ENCODE measurements around the gene EXOSC10. TPM values are rescaled to one million over a fixed set of nuclear protein-coding genes. Genes with fewer than 3 reads are reported as not detected.
A peak's percentile ranks its signal among the peaks of the same experiment; 100 is the strongest.
"Not testable (repeated sequence)": the region's sequence is repeated elsewhere in the genome, so short reads cannot be mapped to it uniquely, and the experiment has no call there.

EXOSC10 gene
- total RNA-seq, 2 experiments from 2014 or later, result 103 to 104 TPM

DNA sequence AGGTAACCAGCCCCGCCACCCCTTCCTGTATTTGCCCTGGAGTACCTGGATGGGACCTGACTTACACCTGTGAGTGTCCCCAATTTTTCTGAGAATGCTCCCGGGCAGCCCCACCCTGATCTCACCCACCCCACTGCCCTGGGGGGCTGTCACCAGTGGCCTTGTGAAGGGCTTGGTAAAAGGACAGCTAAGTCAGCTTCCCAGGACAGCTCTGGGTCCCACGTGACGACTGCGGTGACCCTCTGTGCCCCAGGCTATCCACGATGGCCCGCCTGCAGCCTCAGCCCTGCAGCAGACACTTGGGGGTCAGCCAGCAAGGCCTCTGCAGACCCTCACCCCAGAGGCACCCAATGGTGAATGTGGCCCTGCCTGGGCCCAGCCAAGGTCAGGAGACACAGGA is 45.5 kb downstream of the EXOSC10 start:
- no peak for ATAC-seq
- Mint-ChIP-seq H3K27me3 (no peaks in the 10 kb centered on the region), H3K4me3 (no peak overlapping the region), H3K36me3 (peaks cover 9% of the 10 kb centered on the region), H3K9me3 (ENCODE audit: low read depth) (no peaks in the 10 kb centered on the region), H3K27ac (no peak overlapping the region), H3K4me1 (peaks cover 32% of the 10 kb centered on the region)
- CTCF ChIA-PET, result interaction anchor here (0.6 kb wide), 1 partner anchor 16 kb away, joined by 3 read pairs; no protein-coding TSS in a partner anchor
- DNase-seq, result no peak

DNA sequence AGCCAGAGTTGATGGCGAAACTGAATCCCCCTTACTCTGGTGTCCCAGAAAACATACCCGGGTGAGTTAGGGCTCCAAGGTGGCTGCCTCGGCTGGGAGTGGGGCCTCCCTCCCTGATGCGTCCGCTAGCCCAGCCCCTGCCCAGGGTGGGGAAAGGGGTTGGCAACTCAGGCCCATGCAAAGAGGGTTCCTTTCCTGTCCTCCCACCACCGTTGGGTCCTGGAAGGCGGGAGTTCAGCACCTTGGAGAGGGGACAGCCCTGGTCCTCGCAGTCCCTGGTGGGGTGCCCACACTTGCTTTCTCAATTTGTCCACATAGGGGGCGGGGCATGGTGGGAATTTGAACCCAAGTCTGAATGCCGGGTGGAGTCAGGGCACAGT is 45.9 kb downstream of the EXOSC10 start:
- H3K4me1 Mint-ChIP-seq, result peaks cover 28% of the 10 kb centered on the region
- no peaks in the 10 kb centered on the region for H3K9me3 Mint-ChIP-seq (ENCODE audit: low read depth)
- CTCF ChIA-PET, result interaction anchor here (0.6 to 1.0 kb wide), 2 partner anchors 16 to 185 kb away, joined by 3 read pairs; no protein-coding TSS in a partner anchor
- peak; percentile 49 for DNase-seq
- ATAC-seq, result no peak
- H3K27ac Mint-ChIP-seq, result no peak overlapping the region
- no peak overlapping the region for H3K4me3 Mint-ChIP-seq
- no peaks in the 10 kb centered on the region for H3K27me3 Mint-ChIP-seq
- H3K36me3 Mint-ChIP-seq, result peaks cover 9% of the 10 kb centered on the region

DNA sequence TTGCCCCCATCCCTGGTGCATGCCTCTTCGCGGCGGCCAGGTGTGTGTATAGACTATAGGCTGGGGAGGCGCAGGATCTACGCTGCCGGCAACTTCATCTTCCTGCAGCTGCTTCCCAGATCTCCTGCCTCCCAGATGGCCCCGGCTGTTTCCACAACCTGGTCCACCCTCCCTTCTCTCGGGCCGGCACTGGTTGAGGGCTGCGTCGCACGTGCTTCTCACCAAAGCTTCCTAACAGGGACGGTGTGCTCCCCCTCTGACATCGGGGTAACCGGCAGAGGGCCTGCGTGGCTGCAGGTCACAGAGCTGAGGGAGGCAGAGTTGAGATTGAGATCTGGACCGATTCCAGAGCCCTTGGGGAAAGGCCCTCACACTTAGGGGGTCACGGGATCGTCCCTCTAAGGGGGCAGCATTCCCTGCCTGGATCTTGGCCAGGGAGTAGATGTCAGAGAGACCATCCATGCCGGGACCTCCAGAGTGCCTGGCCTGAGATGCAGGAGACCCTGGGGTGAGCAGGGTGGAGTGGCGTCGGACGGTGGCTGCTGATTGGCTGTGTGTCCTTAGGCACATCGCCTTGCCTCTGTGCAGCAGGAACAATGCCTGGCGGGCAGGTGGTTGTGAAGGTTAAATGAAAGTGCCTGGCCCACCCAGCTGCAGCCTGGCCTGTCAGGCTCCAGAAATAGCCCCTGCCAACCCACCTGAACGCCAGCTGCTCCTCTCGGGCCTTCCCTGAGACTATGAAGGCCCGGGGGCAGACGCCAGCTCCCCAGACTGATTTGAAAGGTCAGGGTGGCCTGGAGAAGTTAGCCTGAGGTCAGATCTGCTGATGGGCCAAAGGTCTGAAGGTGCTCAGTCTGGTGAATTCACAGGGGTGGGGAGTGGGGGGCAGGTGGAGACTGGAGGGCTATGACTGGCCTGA is 46.6 kb downstream of the EXOSC10 start:
- Mint-ChIP-seq H3K27me3 (no peaks in the 10 kb centered on the region), H3K9me3 (ENCODE audit: low read depth) (no peaks in the 10 kb centered on the region), H3K4me3 (no peak overlapping the region), H3K4me1 (peaks cover 22% of the 10 kb centered on the region), H3K36me3 (peaks cover 6% of the 10 kb centered on the region), H3K27ac (no peak overlapping the region)
- no peak for ATAC-seq
- CTCF ChIA-PET, result interaction anchor here (0.6 to 6.2 kb wide), 3 partner anchors 15 to 185 kb away, joined by 3 to 48 read pairs (median 3); no protein-coding TSS in a partner anchor
- DNase-seq, result no peak

DNA sequence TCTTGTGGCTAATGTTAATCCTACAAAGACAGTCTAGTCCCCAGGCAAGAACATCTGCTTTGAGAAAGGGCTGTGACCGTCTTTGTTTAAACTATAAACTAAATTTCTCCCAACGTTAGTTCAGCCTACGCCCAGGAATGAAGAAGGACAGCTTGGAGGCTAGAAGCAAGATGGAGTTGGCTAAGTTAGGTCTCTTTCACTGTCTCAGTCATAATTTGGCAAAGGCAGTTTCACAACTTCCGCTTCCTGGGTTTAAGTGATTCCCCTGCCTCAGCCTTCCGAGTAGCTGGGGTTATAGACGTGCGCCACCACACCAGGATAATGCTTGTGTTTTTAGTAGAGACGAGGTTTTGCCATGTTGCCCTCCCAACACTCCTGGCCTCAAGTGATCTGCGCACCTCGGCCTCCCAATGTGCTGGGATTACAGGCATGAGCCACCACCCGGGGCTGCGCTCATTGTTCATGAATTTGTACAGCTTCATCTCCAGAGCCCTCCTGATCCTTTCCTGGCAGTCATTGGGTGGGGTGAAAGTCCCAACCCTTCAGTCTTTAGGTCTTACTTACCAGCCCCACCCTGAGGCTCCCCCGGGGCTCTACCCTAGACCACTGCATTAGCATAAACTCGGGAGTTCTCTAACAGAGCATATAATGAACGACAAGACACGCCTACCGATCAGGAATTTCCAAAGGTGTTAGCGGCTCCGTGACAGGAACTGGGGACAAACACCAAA is 47.7 kb downstream of the EXOSC10 start:
- H3K9me3 Mint-ChIP-seq (ENCODE audit: low read depth), result no peaks in the 10 kb centered on the region
- H3K36me3 Mint-ChIP-seq, result peaks cover 6% of the 10 kb centered on the region
- no peaks in the 10 kb centered on the region for H3K27me3 Mint-ChIP-seq
- H3K27ac Mint-ChIP-seq, result peak overlapping the region; percentile 60
- CTCF ChIA-PET, result interaction anchor here (0.9 to 6.2 kb wide), 5 partner anchors 8 to 594 kb away, joined by 3 to 48 read pairs (median 3); partner anchors contain the start of gene SRM
- no peak overlapping the region for H3K4me3 Mint-ChIP-seq
- no peak for DNase-seq
- ATAC-seq, result no peak
- H3K4me1 Mint-ChIP-seq, result peaks cover 14% of the 10 kb centered on the region

DNA sequence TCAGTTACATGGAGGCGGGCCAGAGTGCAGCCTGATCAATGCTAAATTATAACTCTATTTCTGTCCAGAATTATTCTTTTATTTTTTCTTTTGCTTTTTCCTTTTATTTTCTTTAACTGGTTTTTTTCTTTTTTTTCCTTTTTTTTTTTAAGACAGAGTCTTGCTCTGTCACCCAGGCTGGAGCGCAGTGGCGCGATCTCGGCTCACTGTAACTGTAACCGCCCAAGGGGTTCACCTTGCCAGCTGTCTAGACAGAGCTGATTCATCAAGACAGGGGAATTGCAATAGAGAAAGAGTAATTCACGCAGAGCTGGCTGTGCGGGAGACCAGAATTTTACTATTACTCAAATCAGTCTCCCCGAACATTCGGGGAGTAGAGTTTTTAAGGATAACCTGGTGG is 48.5 kb downstream of the EXOSC10 start:
- not testable (repeated sequence) for H3K27me3 Mint-ChIP-seq; ATAC-seq; H3K4me3 Mint-ChIP-seq; H3K27ac Mint-ChIP-seq; H3K9me3 Mint-ChIP-seq (ENCODE audit: low read depth); DNase-seq; H3K36me3 Mint-ChIP-seq
- peaks cover 14% of the 10 kb centered on the region for H3K4me1 Mint-ChIP-seq
- CTCF ChIA-PET, result interaction anchor here (0.9 to 6.2 kb wide), 4 partner anchors 9 to 19 kb away, joined by 3 to 48 read pairs (median 3); partner anchors contain the start of gene SRM

DNA sequence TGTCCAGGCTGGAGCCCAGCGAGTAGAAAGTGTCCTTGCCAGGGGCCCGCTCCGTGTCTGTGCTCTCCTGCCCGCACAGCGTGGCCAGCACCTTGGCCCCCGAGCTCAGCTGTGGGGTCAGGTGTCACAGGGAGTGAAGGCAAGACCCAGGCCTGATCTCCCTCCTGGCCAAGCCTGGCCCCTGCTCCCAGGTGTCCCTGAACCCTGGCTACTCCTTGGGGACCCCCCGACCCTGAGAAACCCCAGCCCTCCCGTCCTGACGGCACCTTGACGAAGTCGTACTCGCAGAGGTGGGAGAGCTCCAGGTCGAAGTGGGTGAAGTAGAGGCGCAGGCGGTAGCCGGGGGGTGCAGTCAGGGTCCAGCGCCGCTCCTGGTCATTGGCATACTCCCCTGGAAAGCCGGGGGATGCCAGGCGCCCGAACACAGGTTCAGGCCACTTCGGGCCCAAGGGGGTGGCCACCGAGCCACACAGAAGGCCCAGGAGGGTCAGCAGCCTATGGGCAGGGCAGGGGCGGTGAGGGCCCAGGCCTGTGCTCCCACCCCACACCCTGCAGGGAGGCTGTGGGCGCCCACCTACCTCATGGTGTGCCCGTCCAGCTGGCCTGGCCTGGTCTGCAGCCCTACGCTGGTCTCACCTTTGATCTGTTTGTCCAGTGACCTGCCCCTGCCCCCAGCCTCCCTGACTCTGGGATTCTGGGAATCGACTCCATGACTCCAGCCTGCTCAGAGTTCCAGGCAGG is 52.9 kb downstream of the EXOSC10 start, which contains the start of gene MASP2:
Gene MASP2, minus strand, starts transcription at position 615 of the 741 bp plus-strand sequence. Its CDS starts 32 bp downstream, at position 583.
- CTCF ChIA-PET, result interaction anchor here (2.0 kb wide), 1 partner anchor 9 kb away, joined by 7 read pairs; no protein-coding TSS in a partner anchor
- ATAC-seq, result no peak
- no peak for DNase-seq

DNA sequence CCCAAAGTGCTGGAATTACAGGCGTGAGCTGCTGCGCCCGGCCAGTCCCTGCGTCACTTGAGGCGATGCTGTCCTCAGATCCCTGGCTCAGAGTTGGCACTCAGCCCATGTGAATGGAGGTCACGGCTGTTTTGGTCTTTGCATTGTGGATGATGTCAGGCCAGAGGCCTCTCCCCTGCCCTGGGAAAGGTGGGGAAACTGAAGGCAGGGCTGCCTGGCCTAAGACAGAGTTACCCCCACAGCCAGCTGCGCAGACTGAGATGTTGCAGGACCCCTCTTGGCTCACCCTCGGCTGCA is 53.5 kb downstream of the EXOSC10 start:
- CTCF ChIA-PET, result interaction anchor here (2.0 kb wide), 1 partner anchor 9 kb away, joined by 7 read pairs; no protein-coding TSS in a partner anchor
- Mint-ChIP-seq H3K4me1 (peaks cover under 1% of the 10 kb centered on the region), H3K36me3 (no peaks in the 10 kb centered on the region), H3K27ac (no peak overlapping the region), H3K4me3 (no peak overlapping the region), H3K27me3 (no peaks in the 10 kb centered on the region), H3K9me3 (ENCODE audit: low read depth) (no peaks in the 10 kb centered on the region)
- DNase-seq (no peak), ATAC-seq (no peak)

More for the DNA sequence above, 52.9 kb downstream of the EXOSC10 start, which contains the start of gene MASP2:
- H3K9me3 Mint-ChIP-seq (ENCODE audit: low read depth), result no peaks in the 10 kb centered on the region
- peaks cover 7% of the 10 kb centered on the region for H3K4me1 Mint-ChIP-seq
- H3K36me3 Mint-ChIP-seq, result no peaks in the 10 kb centered on the region
- H3K27ac Mint-ChIP-seq, result no peak within 1 kb of the TSS
- no peak within 1 kb of the TSS for H3K4me3 Mint-ChIP-seq
- no peaks in the 10 kb centered on the region for H3K27me3 Mint-ChIP-seq

DNA sequence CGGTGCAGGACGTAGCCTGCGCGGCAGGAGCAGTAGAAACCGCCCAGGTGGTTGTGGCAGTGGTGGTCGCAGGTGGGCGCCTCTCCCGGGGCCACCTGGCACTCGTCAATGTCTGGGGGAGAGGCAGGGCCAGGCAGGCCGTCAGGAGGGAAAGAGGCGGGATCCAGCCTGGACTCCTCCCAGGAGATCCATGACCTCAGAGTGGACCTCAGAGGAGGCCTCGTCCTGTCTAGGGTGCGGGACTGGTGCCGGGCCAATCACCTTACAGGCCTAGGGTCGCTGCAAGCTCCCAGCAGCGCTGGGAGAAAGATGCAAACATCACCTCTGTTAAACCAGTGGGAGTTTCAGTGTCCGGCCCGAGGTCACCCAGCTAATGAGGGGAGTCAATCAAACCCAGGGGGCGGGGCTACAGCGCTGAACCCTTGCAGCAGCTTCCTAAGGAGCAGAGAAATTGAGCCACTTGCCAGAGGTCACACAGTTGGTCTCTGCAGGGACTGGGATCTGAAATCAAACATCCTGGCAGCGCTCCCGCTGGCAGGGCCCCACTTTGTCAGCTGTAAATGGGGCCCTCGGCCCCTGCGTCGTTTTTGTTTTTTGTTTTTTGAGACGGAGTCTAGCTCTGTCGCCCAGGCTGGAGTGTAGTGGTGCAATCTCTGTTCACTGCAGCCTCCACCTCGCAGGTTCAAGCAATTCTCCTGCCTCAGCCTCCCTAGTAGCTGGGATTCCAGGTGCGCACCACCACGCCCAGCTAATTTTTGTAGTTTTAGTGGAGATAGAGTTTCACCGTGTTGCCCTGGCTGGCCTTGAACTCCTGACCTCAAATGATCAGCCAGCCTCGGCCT is 54.0 kb downstream of the EXOSC10 start:
- no peaks in the 10 kb centered on the region for H3K9me3 Mint-ChIP-seq (ENCODE audit: low read depth)
- no peak for ATAC-seq
- H3K27ac Mint-ChIP-seq, result no peak overlapping the region
- H3K4me3 Mint-ChIP-seq, result no peak overlapping the region
- H3K36me3 Mint-ChIP-seq, result no peaks in the 10 kb centered on the region
- CTCF ChIA-PET, result interaction anchor here (2.0 kb wide), 1 partner anchor 8 kb away, joined by 7 read pairs; no protein-coding TSS in a partner anchor
- no peaks in the 10 kb centered on the region for H3K4me1 Mint-ChIP-seq
- no peak for DNase-seq
- H3K27me3 Mint-ChIP-seq, result no peaks in the 10 kb centered on the region

DNA sequence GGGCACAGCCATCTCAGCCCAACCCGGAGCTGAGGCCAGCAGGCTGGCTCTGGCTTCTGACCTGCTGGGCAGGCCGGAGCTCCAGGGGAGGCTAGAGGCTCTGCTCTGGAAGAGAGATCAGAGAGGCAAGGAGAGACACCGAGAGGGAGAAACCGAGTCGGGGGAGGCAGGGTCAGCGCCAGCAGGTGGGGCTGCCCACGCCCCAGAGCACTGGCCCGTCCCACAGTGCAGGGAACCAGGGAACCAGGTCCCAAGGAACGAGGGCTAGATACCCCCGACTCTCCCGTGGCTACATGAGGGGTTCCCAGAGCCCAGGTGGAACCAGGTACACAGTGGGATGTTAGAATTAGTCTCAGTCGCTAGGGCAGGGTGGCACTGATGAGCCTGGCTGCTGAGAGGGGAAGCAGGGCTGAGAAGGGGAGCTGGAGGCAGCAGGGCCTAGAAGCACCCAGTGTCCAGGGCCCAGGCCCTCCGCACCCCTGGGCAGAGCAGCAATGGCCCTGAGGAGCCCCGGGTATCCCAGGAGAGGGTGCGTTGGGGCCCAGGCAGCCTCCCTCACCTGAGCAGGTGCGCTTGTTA is 54.7 kb downstream of the EXOSC10 start:
- DNase-seq (no peak), ATAC-seq (no peak)
- CTCF ChIA-PET, result interaction anchor here (2.0 kb wide), 1 partner anchor 8 kb away, joined by 7 read pairs; no protein-coding TSS in a partner anchor
- Mint-ChIP-seq H3K4me3 (no peak overlapping the region), H3K27me3 (no peaks in the 10 kb centered on the region), H3K9me3 (ENCODE audit: low read depth) (no peaks in the 10 kb centered on the region), H3K36me3 (no peaks in the 10 kb centered on the region), H3K4me1 (no peaks in the 10 kb centered on the region), H3K27ac (no peak overlapping the region)

DNA sequence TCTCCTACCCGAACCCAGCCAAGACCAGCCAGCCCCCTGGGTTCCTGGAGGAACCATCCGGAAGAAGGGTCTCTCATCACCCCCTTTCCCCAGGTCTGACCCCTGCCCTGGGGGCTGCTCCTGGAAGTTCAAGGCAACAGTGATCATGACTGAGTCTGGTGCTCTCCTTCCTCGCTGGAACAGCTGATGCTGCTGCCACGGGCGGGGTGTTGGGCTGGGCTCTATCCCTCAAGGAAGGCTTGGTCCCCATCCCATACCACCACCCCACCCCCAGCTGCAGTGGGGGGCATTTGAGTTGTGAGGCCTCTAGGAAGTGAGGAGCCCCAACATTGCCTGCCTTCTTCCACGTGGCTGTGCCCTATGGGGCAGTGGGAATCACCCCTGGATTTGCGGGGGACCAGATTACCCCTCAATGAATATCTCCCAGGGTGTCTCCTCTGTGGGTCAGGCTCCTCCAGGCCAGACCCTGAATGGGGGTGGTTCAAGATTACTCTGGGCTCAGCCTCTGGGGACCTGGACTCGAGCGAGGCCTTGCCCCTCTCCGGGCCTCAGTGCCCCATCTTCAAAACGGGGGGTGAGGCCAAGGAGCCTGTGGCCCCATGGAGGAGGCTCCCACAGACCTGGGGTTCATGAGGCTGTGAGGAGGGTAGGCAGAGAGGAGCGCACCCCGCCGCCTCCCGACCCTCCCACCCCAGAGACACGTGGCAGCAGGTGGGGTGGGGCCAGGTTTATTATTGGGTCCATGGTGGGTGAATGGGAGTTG is 55.4 kb downstream of the EXOSC10 start:
- no peak for DNase-seq
- Mint-ChIP-seq H3K9me3 (ENCODE audit: low read depth) (no peaks in the 10 kb centered on the region), H3K4me1 (no peaks in the 10 kb centered on the region), H3K4me3 (no peak overlapping the region), H3K27ac (no peak overlapping the region), H3K27me3 (no peaks in the 10 kb centered on the region), H3K36me3 (no peaks in the 10 kb centered on the region)
- ATAC-seq, result no peak
- CTCF ChIA-PET, result no interaction called here

DNA sequence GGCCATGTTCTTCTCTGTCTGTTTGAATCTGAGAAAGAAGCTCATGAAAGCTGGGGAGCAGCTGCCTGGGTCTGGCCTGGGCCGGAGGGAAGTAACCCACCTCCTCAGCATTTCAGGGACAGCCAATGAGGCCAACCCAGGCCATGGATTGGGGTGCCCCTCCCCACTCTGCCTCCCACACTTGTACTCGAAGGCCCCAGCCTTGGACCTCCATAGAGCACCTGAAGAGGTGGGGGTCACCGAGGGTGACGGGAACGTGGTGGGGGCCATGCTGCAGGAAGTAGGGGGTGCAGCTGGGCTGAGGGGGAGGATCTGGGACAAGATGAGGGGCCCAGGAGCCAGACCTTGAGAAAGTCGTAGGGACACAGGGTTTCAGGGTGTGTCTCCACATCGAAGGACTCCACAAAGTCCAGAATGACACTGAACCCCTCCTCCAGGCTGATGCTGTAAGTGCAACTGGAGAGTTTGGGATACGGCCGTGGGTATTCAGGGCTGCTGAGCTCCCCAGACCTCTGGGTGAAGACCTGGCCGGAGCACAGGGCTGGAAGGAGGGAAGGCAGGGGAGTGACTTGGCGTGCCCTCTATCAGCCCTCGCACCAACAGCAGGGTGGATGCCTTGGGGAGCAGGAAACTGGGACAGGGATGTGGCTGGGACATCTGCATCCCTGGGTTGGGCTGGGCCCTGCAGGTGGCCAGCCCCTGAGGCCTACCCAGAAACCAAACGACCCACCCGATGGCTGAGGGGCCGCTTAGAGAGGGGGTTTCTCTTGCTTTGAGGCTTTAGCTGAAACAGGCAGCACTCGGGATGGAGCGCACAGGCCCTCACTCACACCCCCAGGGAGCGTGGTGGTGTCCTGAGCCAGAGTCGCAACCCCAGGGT is 56.4 kb downstream of the EXOSC10 start:
- H3K27me3 Mint-ChIP-seq, result no peaks in the 10 kb centered on the region
- no peaks in the 10 kb centered on the region for H3K36me3 Mint-ChIP-seq
- ATAC-seq, result no peak
- no peak overlapping the region for H3K27ac Mint-ChIP-seq
- H3K9me3 Mint-ChIP-seq (ENCODE audit: low read depth), result no peaks in the 10 kb centered on the region
- no peaks in the 10 kb centered on the region for H3K4me1 Mint-ChIP-seq
- CTCF ChIA-PET, result interaction anchor here (1.2 kb wide), 1 partner anchor 602 kb away, joined by 3 read pairs; no protein-coding TSS in a partner anchor
- no peak overlapping the region for H3K4me3 Mint-ChIP-seq
- DNase-seq, result no peak

Data from activated CD8-positive, alpha-beta memory T cell treated with anti-CD3 and anti-CD28 coated beads, Interleukin-2, amount 10 ng/mL, durations not matched to agents 7 days and 5 days (primary cell).